ENCODE results near the gene REV3L. TPM values are rescaled to one million over a fixed set of nuclear protein-coding genes. Genes with fewer than 3 reads are reported as not detected.

The REV3L gene
- total and polyA plus RNA-seq, 12 donors, result 5.6 to 25.8 (median 13.9) TPM

GRCh38 chr6:111450087-111450486 lies 32.9 kb downstream of the REV3L start:
- H3K4me3 ChIP-seq, result no peak overlapping the region
- DNase-seq (no peak), ATAC-seq (no peak)
- WGBS, 2 donors, result 95 to 98% methylated on average over 7 of the region's 7 CpGs
- intact Hi-C loops (cut with DNase I), result no loop called here
- no peaks in the 10 kb centered on the region for H3K9me3 ChIP-seq
- H3K36me3 ChIP-seq, result no peaks in the 10 kb centered on the region
- no peaks in the 10 kb centered on the region for H3K27me3 ChIP-seq
- TF ChIP-seq, protein P1, sequence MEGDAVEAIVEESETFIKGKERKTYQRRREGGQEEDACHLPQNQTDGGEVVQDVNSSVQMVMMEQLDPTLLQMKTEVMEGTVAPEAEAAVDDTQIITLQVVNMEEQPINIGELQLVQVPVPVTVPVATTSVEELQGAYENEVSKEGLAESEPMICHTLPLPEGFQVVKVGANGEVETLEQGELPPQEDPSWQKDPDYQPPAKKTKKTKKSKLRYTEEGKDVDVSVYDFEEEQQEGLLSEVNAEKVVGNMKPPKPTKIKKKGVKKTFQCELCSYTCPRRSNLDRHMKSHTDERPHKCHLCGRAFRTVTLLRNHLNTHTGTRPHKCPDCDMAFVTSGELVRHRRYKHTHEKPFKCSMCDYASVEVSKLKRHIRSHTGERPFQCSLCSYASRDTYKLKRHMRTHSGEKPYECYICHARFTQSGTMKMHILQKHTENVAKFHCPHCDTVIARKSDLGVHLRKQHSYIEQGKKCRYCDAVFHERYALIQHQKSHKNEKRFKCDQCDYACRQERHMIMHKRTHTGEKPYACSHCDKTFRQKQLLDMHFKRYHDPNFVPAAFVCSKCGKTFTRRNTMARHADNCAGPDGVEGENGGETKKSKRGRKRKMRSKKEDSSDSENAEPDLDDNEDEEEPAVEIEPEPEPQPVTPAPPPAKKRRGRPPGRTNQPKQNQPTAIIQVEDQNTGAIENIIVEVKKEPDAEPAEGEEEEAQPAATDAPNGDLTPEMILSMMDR (IDR thresholded peaks at IDR 0.05), result no peak
- H3K27ac ChIP-seq, result no peak overlapping the region
- H3K4me1 ChIP-seq, result peaks cover 0 to 29% (median 8%) of the 10 kb centered on the region in 9 donors

DNA sequence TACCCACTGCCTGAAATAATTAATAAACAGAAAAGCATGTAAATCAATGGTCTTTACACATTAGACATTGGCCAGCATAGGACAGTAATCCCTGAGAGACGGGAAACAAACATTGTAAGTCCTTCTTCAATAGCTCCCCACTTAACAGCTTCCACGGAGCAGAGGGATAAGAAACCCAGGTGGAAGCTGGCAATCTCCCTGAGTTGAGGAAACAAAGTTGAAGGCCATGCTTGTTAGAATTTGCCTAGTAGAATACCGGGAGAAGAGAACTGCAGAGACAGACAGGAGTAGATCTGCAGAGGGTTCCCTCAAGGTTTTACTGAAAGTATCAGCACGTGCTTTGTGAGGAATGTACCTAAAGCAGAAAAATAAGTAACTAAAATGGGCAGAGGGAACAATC lies 33.9 kb downstream of the REV3L start:
- Histone ChIP-seq H3K36me3 (no peaks in the 10 kb centered on the region), H3K9me3 (no peaks in the 10 kb centered on the region), H3K27me3 (no peaks in the 10 kb centered on the region), H3K4me3 (no peak overlapping the region), H3K27ac (no peak overlapping the region), H3K4me1 (peaks cover 0 to 29% (median 8%) of the 10 kb centered on the region in 9 donors)
- WGBS, 2 donors, result 80 to 83% methylated on average over 4 of the region's 4 CpGs
- DNase-seq (no peak), ATAC-seq (no peak)
- TF ChIP-seq, protein P1 (IDR thresholded peaks at IDR 0.05), result no peak
- intact Hi-C loops (cut with DNase I), result no loop called here

DNA sequence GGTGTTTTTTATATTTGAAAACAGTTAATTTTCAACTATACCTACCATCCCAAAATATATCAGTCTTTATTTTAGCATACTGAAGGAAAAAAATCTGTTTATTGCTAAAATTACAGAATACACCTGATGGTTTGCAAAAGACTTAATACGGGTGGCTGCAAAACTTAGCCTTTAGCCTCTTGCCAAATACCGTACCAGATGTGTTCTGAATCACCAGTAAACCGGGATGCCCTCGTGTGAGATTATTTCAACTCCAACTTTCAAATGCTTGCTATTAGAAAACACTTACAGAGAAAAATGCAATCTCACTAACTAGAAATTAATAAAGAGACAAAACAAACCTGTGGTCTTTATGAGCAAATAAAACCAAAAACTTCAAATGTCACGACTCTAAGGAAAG lies 36.0 kb downstream of the REV3L start:
- TF ChIP-seq, protein P1 (IDR thresholded peaks at IDR 0.05), result no peak
- H3K36me3 ChIP-seq, result no peaks in the 10 kb centered on the region
- no peak overlapping the region for H3K27ac ChIP-seq
- ATAC-seq (no peak), DNase-seq (no peak)
- WGBS, 2 donors, result 77 to 88% methylated on average over 5 of the region's 5 CpGs
- intact Hi-C loops (cut with DNase I), result no loop called here
- no peaks in the 10 kb centered on the region for H3K9me3 ChIP-seq
- peaks cover 0 to 29% (median 8%) of the 10 kb centered on the region in 9 donors for H3K4me1 ChIP-seq
- H3K4me3 ChIP-seq, result no peak overlapping the region
- no peaks in the 10 kb centered on the region for H3K27me3 ChIP-seq

DNA sequence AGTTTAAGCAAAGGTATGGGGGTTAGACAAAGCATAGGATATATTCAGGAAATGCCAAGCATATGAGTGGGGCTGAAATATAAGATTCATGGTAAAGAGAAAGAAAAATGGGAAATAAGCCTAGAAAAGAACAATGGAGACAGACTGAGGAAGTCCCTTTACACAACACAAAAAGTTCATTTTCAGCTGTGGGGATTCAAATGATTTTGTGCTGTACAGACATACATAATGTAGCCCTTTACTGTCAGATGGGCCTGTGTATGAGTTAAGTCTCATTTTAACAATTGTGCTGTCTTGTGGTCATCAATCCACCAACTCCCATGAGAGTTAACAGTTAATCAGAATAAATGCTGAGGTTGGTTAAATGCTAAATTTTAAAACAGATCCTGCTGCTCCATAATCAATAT lies 37.2 kb downstream of the REV3L start:
- Histone ChIP-seq H3K4me1 (peaks cover 0 to 26% (median 8%) of the 10 kb centered on the region in 9 donors), H3K27ac (no peak overlapping the region), H3K36me3 (no peaks in the 10 kb centered on the region), H3K4me3 (no peak overlapping the region), H3K27me3 (no peaks in the 10 kb centered on the region), H3K9me3 (no peaks in the 10 kb centered on the region)
- no peak for DNase-seq
- TF ChIP-seq, protein P1 (IDR thresholded peaks at IDR 0.05), result no peak
- no peak for ATAC-seq
- intact Hi-C loops (cut with DNase I), result no loop called here
